Measurements from ENCODE around the gene LRRC47.

GRCh38 chr1:3733883-3734589 lies 62.3 kb downstream of the LRRC47 start:
- no peak for TF ChIP-seq CTCF (IDR thresholded peaks at IDR 0.05; ENCODE audit: insufficient read depth, low read length)
- TF ChIP-seq POLR2AphosphoS5 (IDR thresholded peaks at IDR 0.05; ENCODE audit: low read depth) = no peak
- TF ChIP-seq REST (IDR thresholded peaks at IDR 0.05; ENCODE audit: insufficient replicate concordance, low read depth) = no peak
- TF ChIP-seq GABPA (IDR thresholded peaks at IDR 0.05; ENCODE audit: low read depth) = no peak

Measured in HL-60 (cell line).